ENCODE results near the gene TMEM117. TPM values are rescaled to one million over a fixed set of nuclear protein-coding genes. Genes with fewer than 3 reads are reported as not detected.
A peak's percentile ranks its signal among the peaks of the same experiment; 100 is the strongest.
"Not testable (repeated sequence)": the region's sequence is repeated elsewhere in the genome, so short reads cannot be mapped to it uniquely, and the experiment has no call there.

The TMEM117 gene
- polyA plus RNA-seq, 5 donors, result 5.4 to 7.3 (median 6.0) TPM

DNA sequence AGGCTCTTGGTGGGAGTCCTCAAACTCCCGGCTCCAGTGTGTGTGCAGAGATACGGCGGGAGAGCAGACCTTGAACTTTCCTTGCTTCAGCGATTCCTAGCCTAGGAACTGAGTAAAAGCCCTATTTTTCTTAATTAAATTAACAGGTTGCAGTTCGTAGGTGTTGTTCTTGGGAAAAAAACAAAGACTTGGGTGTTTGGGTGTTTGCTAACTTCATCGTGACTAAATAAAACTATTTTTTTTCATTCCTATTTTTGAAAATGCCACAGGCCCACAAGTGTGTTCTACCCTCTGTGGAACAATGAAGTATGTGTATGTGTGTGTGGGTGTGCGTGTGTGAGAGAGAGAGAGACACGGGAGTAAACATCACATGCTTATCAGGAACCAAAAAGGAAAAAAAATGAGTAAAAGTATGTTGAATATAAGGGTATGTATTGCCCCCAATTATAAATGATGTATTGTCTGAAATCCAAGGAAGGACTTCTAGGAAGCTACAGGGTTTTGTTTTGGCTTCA lies 651 bp downstream of the TMEM117 start:
- DNase-seq, result peak; percentile 11 to 15

DNA sequence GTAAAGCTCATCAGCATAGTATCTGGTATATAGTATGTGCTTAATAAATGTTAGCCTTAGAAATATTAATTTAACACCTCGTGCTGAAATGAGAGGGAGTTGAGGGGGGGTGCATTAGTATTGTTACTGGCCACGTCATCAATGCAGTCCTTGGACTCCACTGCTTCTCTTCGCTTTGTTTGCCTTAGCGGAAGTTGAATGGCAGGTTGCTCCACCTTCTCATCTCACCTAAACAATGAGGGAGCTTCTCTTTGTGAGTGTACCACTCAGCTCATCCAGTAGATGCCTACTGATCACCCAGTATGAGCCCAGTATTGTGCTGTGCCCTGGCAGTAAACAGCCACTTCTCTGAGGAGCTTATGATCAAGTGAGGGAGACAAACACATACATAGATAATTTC lies 4.5 kb downstream of the TMEM117 start:
- DNase-seq, result no peak

DNA sequence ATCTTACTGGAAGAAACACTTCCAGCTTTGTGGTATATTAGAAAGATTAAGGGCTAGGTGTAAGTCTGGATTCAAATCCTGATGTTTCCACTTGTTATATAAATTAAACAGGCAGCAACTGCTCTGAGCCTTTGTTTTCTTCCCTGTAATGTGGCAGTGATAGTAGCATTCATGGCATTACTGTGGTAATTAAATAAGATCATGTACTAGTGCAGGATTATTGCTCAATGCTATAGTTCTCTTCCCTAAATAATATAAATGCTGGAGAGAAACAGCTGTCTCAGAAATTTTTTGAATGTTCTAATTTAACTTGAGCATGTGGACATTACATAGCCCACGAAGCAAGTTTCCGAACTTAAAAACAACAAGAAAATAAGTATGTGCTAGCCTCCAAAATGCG lies 5.4 kb downstream of the TMEM117 start:
- DNase-seq, result peak in 1 of 2 donors; percentile 19

DNA sequence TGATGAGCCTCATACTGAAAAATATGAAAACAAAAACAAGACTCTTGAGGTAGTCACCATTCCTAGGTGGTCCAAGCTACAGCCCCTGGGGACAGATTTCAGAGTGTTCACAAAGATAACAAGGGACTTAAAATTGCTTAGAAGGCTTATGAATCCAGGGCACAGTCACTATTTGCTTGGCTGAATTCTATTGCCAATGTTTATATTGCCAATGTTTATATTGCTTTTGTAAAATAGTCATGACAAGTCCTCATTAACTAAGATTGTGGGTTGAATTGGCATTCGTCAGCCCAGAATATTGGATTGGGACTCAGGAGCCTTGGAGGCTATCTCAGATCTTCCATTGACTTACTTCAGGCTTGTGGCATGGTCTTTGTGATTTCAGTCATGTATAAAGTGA lies 6.4 kb downstream of the TMEM117 start:
- no peak for DNase-seq

DNA sequence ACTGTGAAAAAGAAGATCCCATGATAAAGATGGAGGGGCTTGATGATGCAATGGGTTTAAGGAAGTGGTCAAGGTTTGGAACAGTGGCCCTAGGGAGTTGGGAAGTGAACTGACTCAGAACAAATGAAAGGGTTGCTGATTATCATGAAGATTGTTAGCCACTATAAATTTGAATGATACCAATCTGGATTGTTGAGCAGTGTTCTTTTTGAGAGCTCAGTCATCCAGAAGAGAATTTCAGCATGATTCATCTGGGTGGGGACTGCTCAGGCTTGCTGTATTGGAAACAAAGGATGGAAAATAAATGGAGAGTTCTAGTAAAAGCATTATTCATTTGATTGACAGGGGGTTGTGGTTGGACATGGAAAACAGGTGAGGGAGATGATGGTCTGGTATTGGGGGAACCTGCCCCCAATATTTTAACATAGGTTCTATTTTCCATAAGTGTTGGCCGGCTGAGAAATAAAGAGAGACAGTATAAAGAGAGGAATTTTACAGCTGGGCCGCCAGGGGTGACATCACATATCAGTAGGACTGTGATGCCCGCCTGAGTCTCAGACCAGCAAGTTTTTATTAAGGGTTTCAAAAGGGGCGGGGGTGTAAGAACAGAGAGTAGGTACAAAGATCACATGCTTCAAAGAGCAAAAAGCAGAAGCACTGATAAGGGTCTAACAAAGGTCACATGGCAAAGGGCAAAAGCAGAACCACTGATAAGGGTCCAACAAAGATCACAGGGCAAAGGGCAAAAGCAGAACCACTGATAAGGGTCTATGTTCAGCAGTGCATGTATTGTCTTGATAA lies 11.7 kb downstream of the TMEM117 start:
- not testable (repeated sequence) for DNase-seq

DNA sequence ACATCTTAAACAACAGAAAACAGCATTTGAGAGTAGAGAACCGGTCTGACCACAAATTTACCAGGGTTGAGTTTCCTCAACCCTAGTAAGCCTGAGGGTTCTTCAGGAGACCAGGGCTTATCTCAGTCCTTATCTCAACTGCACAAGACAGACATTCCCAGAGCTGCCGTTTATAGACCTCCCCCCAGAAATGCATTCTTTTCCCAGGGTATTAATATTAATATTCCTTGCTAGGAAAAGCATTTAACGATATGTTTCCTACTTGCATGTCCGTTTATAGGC lies 12.3 kb downstream of the TMEM117 start:
- no peak for DNase-seq

DNA sequence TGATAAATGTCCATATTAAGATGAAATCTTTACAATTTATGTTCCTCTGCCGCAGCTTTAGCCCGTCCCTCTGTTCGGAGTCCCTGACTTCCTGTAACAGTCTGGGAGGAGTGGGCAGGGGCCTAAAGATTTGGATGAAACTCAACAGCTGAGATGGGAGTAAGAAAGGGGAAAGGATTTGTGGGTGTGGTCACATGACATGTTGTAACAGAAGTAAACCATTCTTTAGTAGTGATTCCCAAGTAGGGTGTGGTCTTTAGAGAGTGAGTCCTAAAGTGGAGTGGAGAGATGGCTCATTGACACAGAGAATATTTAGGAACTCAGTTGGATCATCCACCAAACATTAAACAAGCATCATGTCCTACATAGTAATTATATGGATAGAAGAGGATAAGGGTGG lies 12.9 kb downstream of the TMEM117 start:
- DNase-seq, result no peak

DNA sequence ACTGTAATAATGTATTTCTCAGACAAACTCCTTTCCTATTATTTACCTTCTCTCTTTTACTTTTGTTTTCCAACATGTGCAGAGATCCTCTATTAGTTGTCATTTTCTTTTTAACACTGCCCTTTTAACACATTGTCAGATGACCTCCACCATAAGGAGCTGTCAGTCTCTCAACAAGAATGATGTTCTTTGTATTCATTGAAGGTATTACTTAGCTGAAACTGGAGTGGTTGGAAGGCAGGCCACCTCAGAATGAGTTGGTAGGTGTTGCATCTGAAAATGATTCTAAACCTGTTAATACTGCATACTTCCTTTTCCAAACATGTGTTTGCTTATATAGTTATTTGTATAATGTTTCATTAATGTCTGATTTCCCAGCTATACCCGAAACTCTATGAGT lies 16.9 kb downstream of the TMEM117 start:
- DNase-seq, result no peak

DNA sequence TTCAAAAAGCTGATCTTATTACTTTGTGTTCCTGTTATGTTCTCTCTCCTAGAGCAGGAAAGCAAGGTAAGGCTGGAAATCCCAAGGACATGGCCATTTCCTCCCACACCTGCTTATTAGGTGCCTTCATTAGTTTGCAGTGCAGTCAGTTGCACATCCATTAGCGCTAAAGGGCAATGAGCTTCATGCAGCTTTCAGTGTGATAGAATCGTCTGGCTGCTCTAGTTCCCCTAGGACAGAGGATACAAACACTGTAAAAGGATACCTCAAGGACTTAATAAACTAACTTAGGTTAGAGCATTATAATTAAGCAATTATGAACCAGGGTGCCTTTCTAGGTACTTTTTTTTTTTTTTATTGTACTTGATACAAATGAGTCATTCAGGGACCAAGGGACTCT lies 21.1 kb downstream of the TMEM117 start:
- no peak for DNase-seq

DNA sequence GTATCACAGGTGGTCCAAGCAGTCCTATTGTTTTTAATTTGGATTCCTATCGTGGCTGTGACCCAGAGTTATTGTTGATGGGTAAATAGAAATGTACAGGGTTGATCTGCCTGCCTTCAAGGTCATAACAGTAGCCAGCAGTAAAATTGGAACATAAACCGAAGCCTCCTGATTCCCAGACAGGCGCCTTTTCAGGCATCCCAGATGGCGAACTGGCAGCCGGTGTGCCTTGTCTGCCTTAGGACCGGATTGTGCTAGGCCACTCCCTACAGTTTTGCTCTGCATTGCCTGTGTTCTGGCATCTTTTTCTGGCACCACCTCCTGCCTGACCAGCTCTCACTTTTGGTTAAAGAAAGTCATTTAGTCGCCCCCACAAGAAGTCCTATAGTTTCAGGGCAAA lies 22.2 kb downstream of the TMEM117 start:
- no peak for DNase-seq

DNA sequence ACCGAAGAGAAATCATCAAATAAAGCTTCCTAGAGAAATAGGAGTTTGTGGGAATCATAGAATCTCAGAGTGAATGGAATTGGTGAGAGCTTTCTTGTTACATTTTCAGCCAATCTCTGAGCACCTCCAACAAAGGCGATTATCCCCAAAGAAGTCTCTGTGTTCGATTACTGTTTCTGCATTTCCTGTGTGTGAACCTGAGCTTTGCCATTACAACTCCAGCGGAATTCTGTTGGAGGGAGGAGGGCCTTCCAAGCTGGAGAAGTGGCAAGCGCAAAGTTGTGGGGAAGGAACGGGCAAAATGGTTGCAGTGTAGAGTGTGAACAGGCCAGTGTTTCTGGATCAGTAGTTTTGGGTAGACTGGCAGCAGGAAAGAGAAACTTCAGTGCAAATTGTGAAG lies 23.1 kb downstream of the TMEM117 start:
- no peak for DNase-seq

DNA sequence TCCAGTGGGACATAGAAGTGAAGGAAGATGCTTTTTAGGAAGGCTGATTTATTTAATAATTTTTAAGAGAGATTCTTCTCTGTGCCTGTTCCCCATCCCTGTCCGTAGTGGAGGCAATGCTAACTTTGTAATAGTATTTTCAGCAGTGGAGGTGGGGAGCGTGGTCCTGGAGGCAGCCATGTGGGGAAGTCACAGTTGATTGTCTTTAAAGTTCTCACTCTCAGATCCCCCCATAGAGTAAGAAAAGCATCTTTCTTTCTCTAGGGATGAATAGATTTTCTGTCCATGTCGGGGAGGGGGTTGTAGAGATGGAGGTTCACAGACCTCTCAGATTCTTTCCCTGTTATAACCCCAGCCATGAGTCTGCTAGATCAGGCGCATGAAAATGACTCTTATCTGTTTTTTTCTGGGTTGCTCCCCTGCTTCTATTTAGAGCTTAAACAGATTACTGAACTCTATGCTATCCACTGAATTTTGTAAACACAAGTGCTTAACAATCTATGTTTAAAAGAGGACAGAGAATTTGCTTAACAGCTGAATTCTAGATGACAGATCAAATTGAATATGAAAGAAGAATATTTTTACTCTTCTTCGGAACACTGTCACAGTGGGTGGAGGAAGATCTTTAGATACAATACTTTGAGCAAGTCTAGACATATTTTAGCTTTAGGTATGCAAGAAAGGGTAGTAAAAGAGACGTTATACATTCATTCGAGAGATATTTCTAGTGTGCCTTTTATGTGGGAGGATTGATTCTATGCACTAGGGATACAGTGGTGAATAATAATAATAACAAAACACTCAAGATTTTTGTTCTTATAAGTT lies 25.3 kb downstream of the TMEM117 start:
- no peak for DNase-seq

DNA sequence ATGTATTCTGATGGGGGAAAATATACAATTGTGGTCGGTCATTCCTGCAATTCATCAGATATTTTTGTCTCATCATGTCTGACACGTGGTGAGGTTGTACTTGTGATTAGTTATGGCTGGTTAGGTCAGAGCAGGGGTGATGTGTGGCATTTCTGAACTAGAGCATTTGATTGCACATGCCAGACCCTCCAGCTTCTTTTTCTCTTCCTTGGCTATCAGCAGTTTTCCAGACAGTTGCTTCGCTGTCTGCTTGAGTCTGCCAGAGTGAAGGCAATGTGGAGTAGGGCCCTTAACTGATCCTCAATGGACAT lies 25.9 kb downstream of the TMEM117 start:
- no peak for DNase-seq

DNA sequence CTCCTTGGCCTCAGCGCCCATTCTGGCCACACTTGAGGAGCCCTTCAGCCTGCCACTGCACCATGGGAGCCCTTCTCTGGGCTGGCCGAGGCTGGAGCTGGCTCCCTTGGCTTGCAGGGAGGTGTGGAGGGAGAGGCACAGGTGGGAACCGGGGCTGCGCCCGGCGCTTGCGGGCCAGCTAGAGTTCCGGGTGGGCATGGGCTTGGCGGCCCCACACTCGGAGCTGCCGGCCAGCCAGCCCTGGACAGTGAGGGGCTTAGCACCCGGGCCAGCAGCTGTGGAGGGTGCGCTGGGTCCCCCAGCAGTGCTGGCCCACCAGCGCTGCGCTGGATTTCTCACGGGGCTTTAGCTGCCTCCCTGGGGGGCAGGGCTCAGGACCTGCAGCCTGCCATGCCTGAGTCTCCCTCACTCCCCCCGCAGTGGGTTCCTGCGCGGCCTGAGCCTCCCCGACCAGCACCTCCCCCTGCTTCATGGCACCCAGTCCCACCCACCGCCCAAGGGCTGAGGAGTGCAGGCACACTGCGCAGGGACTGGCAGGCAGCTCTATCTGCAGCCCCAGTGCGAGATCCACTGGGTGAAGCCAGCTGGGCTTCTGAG lies 28.0 kb downstream of the TMEM117 start:
- DNase-seq, result no peak

DNA sequence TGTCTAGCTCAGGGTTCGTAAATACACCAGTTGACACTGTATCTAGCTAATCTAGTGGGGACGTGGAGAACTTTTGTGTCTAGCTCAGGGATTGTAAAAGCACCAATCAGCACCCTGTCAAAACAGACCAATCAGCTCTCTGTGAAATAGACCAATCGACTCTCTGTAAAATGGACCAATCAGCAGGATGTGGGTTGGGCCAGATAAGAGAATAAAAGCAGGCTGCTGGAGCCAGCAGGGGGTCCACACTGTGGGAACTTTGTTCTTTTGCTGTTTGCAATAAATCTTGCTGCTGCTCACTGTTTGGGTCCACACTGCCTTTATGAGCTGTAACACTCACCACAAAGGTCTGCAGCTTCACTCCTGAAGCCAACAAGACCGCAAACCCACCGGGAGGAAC lies 28.7 kb downstream of the TMEM117 start:
- not testable (repeated sequence) for DNase-seq

DNA sequence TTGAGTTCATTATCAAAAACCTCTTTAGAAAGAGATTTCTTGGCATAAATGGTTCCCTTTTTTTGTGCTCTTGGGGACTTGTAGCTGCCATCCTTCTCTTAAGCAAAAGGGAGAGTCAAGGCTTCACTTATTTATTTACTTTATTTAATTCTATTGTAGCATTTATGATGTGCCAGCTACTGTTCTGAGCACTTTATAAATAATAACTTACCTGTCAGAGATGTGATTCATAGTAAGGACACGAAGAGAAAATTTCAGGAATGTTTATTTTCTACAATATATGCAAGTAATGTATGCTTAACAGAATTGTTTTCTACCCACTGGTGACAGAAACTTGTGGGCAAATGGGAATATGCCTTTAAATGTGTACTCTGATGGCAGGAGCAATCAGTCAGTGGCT lies 33.3 kb downstream of the TMEM117 start:
- no peak for DNase-seq

DNA sequence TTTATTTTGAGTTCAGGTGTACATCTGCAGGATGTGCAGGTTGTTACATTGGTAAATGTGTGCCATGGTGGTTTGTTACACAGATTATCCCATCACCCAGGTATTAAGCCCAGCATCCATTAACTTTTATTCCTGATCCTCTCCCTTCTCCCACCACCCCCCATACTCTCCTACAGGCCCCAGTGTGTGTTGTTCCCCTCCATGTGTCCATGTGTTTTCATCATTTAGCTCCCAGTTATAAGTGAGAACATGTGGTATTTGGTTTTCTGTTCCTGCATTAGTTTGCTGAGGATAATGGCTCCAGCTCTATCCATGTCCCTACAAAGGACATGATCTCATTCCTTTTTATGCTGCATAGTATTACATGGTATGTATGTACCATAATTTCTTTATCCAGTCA lies 33.9 kb downstream of the TMEM117 start:
- not testable (repeated sequence) for DNase-seq

DNA sequence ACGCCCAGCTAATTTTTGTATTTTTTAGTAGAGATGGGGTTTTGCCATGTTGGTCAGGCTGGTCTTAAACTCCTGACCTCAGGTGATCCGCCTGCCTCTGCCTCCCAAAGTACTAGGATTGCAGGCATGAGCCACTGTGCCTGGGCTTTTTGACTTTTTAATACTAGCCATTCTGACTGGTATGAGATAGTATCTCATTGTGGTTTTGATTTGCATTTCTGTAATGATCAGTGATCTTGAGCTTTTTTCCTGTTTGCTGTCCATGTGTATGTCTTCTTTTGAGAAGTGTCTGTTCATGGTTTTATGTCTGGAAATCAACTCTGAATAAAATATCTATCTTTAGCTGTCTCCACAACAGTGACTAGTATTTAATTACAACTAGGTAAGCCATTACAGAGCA lies 35.4 kb downstream of the TMEM117 start:
- DNase-seq, result not testable (repeated sequence)

DNA sequence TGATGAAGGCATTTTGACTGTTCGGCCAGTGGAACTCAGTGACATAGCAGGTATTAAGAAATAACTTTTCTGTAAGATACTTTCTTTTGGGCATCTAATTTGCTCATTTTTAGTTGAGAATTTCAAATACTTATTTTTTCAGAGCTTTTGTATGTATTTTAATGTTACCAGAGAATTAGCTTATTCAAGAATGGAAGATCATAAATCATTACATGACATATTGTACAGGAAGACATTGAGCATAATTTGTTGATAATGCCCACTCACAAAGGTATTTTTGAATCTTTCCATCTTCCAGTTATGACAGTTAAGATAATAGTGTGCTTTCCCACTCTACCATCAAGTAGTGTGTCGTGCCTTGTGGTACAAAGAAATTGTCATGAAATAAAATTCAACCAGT lies 36.5 kb downstream of the TMEM117 start:
- no peak for DNase-seq

DNA sequence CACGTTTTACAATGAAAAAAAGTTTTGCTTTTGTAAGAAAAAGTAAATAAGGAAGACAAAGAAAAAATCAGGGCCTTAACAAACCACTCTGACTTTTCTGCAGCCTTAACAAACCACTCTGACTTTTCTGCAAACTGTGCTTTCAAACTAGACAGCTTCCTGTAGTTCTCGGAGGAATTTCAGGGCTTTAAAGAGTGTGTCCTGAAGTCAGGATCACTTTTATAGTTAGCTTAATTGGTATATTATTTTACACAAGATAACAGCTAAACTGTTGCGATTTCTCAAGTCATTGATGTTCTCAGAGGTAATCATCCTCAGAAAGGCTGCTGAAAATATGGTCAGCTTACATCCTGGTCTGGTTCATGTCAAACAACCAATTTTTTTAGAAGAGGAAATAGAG lies 42.2 kb downstream of the TMEM117 start:
- no peak for DNase-seq

DNA sequence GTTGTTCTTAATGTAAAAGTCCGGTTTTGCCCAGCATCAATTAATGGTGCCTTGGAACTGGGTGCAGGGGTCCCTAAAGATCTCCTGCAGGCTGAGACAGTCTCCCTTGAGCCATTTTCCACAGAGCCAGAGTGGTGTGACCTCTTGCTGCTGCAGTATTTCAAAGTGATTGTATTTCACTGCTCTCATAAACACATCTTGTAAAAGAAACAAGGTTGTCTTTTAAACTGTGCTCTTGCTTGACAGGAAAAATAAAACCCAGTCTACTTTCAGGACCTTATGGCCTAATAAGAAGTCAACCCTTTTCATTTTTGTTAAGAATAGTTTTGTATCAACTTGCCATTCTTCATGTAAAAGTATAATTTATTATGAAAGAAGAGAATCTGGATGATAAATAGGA lies 44.7 kb downstream of the TMEM117 start:
- DNase-seq, result no peak

DNA sequence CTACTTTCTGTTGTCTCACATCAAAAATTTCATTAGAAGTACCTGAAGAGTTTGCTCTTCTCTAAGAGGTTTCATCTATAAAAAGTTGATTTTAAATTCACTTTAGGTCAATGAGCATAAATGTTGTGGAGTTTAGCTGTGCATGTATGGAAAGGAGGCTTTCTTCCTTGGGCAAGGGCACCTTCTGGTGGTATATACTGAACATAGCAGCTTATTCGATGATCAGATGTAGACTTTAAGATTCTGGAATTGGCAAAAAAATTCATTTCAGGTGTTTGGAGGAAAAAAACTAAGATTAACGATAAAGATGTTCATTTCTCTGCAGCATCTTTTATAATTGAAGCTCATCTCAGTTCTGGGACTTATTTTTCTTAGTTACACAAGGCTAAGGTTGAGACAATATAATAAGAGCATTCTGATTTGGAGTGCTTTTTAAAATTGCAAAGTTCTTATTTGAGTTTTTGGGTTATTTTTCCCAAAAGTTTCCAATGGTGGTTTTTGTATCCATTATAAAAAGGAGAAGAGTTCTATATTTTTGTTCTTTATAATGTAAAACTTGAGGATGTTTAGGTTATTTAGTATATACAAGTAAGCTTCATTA lies 46.8 kb downstream of the TMEM117 start:
- DNase-seq, result peak; percentile 31 to 51

DNA sequence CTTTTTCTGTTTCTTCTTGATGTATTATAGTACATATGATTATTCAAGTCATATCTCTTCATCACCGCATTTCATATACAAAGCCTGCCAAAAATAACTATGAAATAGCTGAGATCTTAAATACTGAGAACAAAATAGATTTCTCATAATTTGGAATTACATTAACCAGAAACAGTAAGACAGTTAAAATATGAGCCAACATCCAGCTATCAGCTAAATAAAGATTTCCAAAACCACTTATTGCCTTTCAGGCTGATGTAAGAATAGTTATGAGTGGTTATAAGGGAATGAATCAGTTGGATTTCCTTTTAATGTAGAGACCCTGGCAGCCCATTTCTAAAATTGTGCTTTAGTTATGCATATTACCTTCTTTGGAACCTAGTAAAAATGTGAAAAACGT lies 47.4 kb downstream of the TMEM117 start:
- DNase-seq, result no peak

Data from right lung (tissue), 5 donors.